HG03460 (cell line): ENCODE results near the gene UBXN2A.
"Not testable (repeated sequence)": the region's sequence is repeated elsewhere in the genome, so short reads cannot be mapped to it uniquely, and the experiment has no call there.

Experiments used
- ATAC-seq: cut with Tn5 transposase; IDR thresholded peaks from one replicate; pipeline ENCODE4 v1.9.1; 2021; ENCODE audit not compliant: unreplicated experiment

Gene UBXN2A

DNA sequence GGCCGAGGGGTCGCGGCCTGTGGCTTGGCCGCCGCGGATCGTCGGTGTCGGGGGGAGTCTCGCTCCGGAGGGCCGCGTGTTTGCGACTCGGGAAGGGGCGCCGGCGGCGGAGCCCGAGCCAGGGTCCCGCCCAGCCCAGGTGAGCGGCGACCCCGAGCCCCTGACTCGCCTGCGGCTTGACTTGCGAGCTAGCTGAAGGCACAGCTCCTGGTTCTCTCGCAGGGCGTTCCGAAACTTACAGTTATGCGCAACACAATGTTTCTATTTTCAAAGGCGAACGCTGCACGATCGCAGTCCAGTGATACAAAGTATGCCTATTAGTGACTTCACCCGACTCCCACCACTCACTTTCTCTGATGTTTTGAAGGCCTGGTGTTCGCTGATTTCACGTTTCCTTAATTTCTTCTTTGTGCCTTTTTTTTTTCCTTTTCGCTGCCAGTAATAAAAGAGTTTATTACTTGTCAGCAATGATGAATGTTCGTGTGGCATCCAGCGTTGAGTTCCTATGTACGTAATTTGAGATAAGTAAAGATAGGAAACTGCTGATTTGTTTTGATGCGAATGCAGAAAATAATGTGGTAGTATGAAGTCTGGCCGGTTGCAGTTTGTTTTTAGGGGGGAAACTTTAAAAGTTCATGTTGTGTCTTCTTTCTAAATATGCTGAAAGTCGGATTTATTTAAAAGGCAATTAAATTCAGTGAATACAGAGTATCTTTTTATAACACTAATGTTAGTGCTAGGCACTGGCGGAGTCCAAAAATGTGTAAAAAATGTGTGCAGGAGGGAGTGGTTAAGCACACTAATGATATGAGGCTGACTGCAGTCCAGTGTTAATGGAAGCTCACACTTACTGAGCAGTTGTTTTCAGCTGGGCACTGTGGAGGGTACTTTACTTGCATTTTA lies 706 bp downstream of the UBXN2A start:
- peak; percentile 53 for ATAC-seq

DNA sequence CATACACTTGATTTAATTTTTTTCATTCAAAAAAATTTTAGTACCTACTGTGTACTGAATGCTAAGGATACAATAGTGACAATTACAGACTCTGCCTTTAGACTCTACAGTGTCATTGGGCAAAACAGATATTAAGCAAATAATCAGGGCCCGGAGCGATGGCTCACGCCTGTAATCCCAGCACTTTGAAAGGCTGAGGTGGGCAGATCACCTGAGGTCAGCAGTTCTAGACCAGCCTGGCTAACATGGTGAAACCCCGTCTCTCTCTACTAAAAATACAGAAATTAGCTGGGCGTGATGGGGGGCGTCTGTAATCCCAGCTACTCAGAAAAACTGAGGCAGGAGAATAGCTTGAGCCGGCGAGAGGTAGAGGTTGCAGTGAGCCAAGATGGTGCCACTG lies 1.4 kb downstream of the UBXN2A start:
- no peak for ATAC-seq

GRCh38 chr2:23943666-23944065 lies 3.4 kb downstream of the UBXN2A start:
- ATAC-seq: no peak

- ATAC-seq: no peak
Measured at GRCh38 chr2:23944527-23944926, 4.3 kb downstream of the UBXN2A start.

- no peak for ATAC-seq
Measured at GRCh38 chr2:23944976-23945375, 4.7 kb downstream of the UBXN2A start.

DNA sequence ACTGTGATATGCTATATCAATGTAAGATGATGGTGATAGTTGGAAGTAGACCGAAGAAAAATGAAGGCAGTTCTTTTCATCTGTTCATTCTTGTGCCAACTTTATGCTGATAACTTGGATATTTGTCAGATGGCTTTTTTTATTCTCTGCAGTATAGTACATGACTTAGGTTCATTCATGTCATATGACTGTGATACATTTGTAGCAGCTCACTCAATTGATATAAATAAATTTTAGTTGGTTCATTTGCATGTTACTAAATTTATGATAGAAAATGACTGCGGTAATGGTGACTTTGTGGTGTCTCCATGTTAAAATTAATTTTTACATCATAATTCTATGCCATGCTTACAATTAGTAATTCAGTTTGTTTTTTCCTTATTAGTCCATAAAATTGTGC lies 7.1 kb downstream of the UBXN2A start:
- no peak for ATAC-seq

GRCh38 chr2:23952558-23952957 lies 12.3 kb downstream of the UBXN2A start:
- ATAC-seq: not testable (repeated sequence)

DNA sequence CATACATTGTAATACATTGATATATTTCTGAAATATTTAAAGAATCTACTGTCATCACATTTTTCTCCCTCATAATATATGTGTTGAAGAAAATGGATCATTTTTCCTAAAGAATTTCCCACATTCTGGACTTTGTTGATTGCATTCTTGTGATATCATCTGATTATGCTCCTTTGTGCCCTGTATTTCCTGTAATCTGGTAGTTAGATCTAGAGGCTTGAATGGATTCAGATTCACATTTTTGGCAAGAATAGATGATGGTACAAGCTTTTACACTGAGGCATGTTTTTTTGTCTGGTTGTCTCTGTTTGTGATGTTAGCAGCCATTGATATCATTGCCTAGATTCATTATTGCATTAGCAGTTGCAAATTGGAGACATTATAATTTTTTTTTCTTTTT lies 13.4 kb downstream of the UBXN2A start:
- ATAC-seq: no peak

DNA sequence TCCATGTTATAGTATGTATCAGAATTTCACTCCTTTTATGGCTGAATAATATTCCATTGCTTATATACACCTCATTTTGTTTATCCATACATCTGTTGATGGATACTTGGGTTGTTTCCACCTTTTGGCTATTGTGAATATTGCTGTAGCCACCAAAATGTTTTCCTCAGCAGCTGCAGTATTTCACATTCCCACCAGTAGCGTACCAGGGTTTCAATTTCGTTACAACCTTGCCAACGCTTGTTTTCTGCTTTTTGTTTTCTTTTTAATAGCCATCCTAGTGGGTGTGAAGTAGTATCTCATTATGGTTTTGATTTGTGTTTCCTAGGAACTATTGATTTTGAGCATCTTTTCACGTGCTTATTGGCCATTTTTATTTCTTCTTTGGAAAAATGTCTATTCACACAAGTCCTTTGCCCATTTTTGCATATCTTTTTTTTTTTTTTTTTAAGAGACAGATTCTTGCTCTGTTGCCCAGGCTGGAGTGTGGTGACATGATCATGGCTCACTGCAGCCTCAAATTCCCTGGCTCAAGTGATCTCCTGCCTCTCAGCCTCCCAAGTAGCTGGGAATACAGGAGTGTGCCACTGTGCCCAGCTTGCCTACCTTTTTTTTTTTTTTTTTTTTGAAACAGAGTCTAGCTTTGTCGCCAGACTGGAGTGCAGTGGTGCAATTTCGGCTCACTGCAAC lies 14.2 kb downstream of the UBXN2A start:
- ATAC-seq: no peak

- ATAC-seq: no peak
Measured at GRCh38 chr2:23967846-23968245, 27.6 kb downstream of the UBXN2A start.

DNA sequence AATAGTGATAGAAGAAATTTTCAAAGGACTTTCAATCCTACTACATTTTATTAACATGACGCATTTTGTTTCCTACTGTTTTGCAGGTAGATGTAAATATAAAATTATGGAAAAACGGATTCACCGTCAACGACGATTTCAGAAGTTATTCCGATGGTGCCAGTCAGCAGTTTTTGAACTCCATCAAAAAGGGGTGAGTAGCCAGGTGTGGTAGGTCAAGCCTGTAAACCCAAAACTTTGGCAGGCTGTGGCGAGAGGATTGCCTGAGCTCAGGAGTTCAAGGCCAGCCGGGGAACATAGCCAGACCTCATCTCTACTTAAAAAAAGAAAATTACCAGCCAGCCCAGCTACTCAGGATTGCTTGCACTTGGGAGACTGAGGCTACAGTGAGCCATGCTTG lies 36.6 kb downstream of the UBXN2A start:
- no peak for ATAC-seq

DNA sequence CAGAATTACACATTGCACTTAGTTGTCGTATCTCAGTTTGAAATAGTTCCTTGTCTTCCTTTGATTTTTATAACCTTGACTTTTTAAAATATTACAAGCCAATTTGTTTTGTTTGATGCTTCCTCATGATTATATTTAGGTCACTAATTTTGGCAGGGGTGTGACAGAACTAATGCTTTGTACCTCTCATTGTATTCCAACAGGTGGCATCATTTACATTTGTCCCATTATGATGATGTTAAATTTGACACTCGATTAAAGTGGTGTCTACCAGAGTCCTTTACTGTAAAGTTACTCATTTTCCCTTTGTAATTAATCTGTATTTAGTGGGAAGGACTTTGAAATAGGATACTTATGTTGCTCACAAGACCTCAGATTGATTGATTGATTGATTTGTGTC lies 48.1 kb downstream of the UBXN2A start:
- no peak for ATAC-seq

DNA sequence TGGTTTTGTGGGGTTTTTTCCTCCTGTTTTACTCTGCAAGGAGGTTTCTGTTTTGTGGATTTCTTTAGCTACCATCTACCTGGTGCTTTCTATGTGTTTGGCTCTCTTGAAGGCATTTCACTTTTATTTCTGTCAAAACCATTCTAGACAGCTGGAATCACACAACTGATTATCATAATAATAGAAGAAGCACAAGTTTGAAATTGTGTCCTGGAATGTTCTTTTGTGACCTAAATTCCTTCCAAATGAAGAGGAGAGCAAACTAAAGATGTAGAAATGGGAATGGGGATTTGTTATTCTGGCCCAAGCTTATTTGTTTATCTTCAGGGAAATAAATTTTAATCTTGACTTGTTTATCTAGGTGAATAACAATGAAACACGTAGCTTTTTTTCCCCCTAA lies 52.7 kb downstream of the UBXN2A start:
- no peak for ATAC-seq

DNA sequence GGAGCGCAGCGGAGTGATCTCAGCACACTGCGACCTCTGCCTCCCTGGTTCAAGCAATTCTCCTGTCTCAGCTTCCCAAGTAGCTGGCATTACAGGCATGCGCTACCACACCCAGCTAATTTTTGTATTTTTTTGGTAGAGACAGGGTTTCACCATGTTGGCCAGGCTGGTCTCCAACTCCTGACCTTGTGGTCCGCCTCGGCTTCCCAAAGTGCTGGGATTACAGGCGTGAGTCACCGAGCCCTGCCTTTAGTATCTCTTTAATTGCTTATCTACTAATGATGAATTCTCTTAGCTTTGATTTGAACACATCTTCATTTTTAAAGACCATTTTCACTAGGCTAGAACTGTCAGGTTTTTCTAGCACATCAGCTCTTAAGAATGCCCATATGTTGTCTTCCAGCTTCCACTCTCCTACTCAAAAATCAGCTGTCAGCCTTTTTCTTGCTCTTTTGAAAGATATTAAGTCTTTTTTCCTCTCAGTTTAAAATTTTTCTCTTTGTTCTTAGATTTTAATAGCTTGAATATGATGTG lies 53.5 kb downstream of the UBXN2A start:
- ATAC-seq: no peak

DNA sequence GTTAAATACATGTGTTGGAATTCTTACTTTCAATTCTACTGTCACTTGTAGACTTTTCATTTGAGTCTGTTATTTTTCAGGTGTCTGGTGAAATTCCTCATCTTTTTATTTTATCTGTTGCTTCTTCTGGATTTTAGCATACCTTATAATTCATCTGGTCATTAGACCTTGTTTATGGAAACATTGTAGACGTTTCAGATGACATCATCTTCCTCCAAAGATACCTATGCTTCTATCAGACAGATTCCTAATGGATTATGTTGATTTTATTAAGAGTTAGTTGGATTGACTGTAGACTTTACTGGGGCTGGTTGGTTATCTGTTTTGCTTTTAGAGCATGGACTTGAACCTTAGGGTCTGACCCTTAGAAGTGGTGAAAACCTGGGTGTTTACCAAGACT lies 54.3 kb downstream of the UBXN2A start:
- ATAC-seq: no peak

GRCh38 chr2:24007693-24008092 lies 67.4 kb downstream of the UBXN2A start:
- ATAC-seq: no peak

DNA sequence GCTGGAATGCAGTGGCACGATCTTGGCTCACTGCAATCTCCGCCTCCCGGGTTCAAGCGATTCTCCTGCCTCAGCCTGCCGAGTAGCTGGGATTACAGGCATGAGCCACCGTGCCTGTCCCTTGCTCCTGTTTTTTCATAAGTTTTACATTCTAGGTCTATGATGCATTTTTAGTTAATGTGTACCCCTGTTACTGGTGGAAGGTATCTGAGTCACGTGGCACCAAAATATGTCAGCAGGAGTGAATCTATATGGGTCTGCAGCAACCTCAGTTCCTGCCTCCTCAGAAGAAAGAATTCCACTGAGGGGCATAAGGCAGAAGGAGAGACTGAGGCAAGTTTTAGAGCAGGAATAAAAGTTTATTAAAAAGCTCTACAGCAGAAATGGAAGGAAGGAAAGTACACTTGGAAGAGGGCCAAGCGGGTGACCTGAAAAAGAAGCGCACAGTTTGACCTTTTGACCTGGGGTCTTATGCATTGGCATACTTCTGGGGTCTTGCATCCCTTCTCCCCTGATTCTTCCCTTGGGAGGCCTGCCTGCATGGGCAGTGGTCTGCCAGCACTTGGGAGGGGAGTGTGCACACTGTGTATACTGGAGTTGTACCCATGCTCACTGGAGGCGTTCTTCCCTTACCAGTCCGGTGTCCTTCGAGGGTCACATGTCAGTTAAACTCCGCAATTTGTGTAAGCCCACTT lies 68.6 kb downstream of the UBXN2A start:
- ATAC-seq: no peak

- ATAC-seq: no peak
Measured at GRCh38 chr2:24009367-24009679, 69.1 kb downstream of the UBXN2A start.

DNA sequence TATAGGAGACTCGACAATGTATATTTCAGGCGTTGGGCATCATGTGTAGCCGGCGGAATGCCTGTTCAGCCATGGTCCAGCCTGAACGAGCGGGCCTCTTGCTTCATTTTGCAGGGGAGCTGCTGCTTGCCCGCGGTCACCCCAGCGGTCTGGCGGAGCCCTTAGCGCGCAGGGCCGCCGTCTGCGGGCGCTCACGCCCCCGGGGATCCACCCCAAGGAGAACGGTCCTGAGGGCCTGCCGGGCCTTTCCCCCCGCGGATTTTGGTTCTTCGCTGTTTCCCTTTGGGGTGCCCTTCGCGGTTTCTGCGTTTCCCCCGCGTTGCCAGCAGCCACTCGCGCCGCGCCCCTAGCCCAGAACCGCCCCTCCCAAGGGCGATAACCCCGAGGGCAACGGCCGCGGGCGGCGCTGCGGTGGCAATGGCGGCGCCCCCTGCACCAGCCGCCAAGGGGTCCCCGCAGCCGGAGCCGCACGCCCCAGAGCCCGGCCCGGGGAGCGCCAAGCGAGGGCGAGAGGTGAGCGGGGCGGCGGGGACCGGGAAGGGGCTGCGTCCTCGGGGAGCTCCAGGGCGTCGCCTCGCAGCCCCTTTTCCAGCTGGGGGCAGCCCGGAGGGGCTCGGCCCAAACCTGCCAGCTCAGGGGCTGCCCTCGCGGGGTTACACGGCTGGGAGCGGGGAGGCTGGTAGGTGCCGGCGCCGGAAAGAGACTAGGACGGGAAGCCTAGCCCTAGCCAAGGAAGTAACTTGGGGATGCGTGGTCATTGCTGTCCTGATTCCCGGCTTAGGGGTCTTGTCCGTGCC lies 69.6 kb downstream of the UBXN2A start, which contains the start of gene MFSD2B:
Gene MFSD2B, plus strand, starts transcription at position 406 of the 797 bp plus-strand sequence. Its CDS starts 12 bp downstream, at position 418.
- no peak for ATAC-seq

GRCh38 chr2:24010477-24011249 lies 70.4 kb downstream of the UBXN2A start:
- ATAC-seq: no peak
